Spleen (tissue), 7 donors: Measurements from ENCODE around the gene CALCOCO1.

Experiments
- CTCF ChIP-seq, 11 experiments: fragments of 200-600 bp in 7 of 11; fragments of 450-650 bp in 4 of 11; sonication (generic) in 4 of 11; IDR thresholded peaks in 8 of 11; conservative IDR thresholded peaks in 3 of 11; 1 replicate in 7 of 11; 2 replicates in 4 of 11; pipeline versions ENCODE4 v1.4.0 to v1.8.0; 2016 to 2021; ENCODE audit warnings: antibody characterized with exemption in 11 of 11, inconsistent platforms in 4 of 11, mild to moderate bottlenecking in 1 of 11
- POLR2A ChIP-seq, 3 donors: fragments of 450-650 bp; IDR thresholded peaks; one replicate each; pipeline ENCODE4 v1.5.1; 2017; ENCODE audit warnings: antibody characterized with exemption in 3 of 3, mild to moderate bottlenecking in 1 of 3
- POLR2AphosphoS5 ChIP-seq, 3 donors: sonication (generic); formaldehyde crosslinking; IDR thresholded peaks; one replicate each; pipeline ENCODE4 v1.5.1; 2017; ENCODE audit warnings: antibody characterized with exemption in 3 of 3
- donor health status: DM: no; HTN: no; CAD: no; lungs with moderate emphysema.
- donor health status: DM: no; HTN: no; CAD: no.
- donor health status: DM: no; HTN: no; CAD: no.

GRCh38 chr12:53664936-53665335, 62.3 kb downstream of the CALCOCO1 start:
- no peak for TF ChIP-seq CTCF (IDR thresholded peaks at IDR 0.05 in 8 of 11, conservative IDR thresholded peaks at IDR 0.05 in 3 of 11)
- no peak for TF ChIP-seq POLR2A (IDR thresholded peaks at IDR 0.05)
- TF ChIP-seq POLR2AphosphoS5 (IDR thresholded peaks at IDR 0.05), result no peak
